Measurements from ENCODE around the gene ITPR1. TPM values are rescaled to one million over a fixed set of nuclear protein-coding genes. Genes with fewer than 3 reads are reported as not detected.

ITPR1 gene
- total and polyA plus RNA-seq, 2 of the 4 experiments (the other 2 are of a cell fraction): 1.8 to 5.7 TPM

GRCh38 chr3:4766263-4766662 lies 273.1 kb downstream of the ITPR1 start:
- H2AK9ac ChIP-seq (replicated peaks; ENCODE audit: low read depth, low read length, poor library complexity): no peak overlapping the region
- H2BK20ac ChIP-seq (ENCODE audit: low read depth, low read length): no peak overlapping the region
- BruUV-seq (replicated peaks): no TSS peak
- H4K20me1 ChIP-seq (ENCODE audit: insufficient read depth, low read length): no peaks in the 10 kb centered on the region
- H3K27me3 ChIP-seq (ENCODE audit: control insufficient read depth, insufficient read depth, low read length): no peaks in the 10 kb centered on the region; the same call in 1 of the 2 replicates
- H4K8ac ChIP-seq (ENCODE audit: low read depth in 2 of 2, low read length in 2 of 2): no peak overlapping the region
- ATAC-seq (ENCODE audit: low read depth): no peak
- no peak overlapping the region for H3K18ac ChIP-seq (ENCODE audit: low read depth, low read length)
- no peaks in the 10 kb centered on the region for H3K4me1 ChIP-seq (ENCODE audit: control insufficient read depth, insufficient read depth, low read length)
- no peaks in the 10 kb centered on the region for H3K9me1 ChIP-seq (ENCODE audit: insufficient read depth, low read length)
- H2AK5ac ChIP-seq (ENCODE audit: low read depth, low read length): no peak overlapping the region
- H3K4me3 ChIP-seq (ENCODE audit: insufficient read depth, low read depth, low read length): no peak overlapping the region
- intact Hi-C loops (cut with micrococcal nuclease) (no loop called here), dilution Hi-C loops (cut with HindIII; ENCODE audit: low sequenced_read_pairs, unreplicated experiment) (no loop called here), in situ Hi-C loops (cut with MboI; ENCODE audit: low sequenced_read_pairs) (no loop called here)
- H2BK120ac ChIP-seq (ENCODE audit: low read depth, low read length): no peak overlapping the region
- peaks cover 7% of the 10 kb centered on the region for H3K9me3 ChIP-seq (ENCODE audit: control insufficient read depth, insufficient read depth, low read length)
- no peaks in the 10 kb centered on the region for H3K79me1 ChIP-seq (ENCODE audit: low read depth in 1 of 2, low read length in 2 of 2)
- no peak overlapping the region for H3K27ac ChIP-seq (ENCODE audit: insufficient read depth, low read length)
- H3K36me3 ChIP-seq (ENCODE audit: control insufficient read depth, insufficient read depth, low read length): no peaks in the 10 kb centered on the region
- no peak overlapping the region for H3K56ac ChIP-seq (ENCODE audit: extremely low read depth, insufficient read depth, low read length)
- H2BK15ac ChIP-seq (ENCODE audit: low read depth, low read length): no peak overlapping the region
- 60% methylated on average over 1 of the region's 4 CpGs; no CpG with 5 or more reads in 1 of the 2 experiments for WGBS, 2 experiments (ENCODE audit: extremely low coverage in 2 of 2, insufficient read length in 1 of 2)
- no peak overlapping the region for H3K4ac ChIP-seq (ENCODE audit: low read depth, low read length)
- H3K9ac ChIP-seq (ENCODE audit: low read depth, low read length): no peak overlapping the region
- H2AFZ ChIP-seq (replicated peaks; ENCODE audit: low read length, poor library complexity): no peak overlapping the region
- no peak overlapping the region for H4K91ac ChIP-seq (ENCODE audit: insufficient read depth, low read depth, low read length)
- H3K23ac ChIP-seq (ENCODE audit: low read depth, low read length): no peak overlapping the region
- CTCF ChIA-PET: no interaction called here
- no peak overlapping the region for H2BK5ac ChIP-seq (ENCODE audit: low read depth, low read length, poor library complexity, severe bottlenecking)
- no peak for DNase-seq
- no peak overlapping the region for H4K5ac ChIP-seq (ENCODE audit: low read depth, low read length)
- no peak overlapping the region for H3K14ac ChIP-seq (replicated peaks; ENCODE audit: low read depth, low read length)
- H3K4me2 ChIP-seq (ENCODE audit: low read depth, low read length): no peak overlapping the region
- no peak for TF ChIP-seq RCOR1 (IDR thresholded peaks at IDR 0.05; ENCODE audit: insufficient replicate concordance, low read length)
- no peak for TF ChIP-seq POLR2A (IDR thresholded peaks at IDR 0.05; ENCODE audit: low read depth, low read length)
- TF ChIP-seq CEBPB (IDR thresholded peaks at IDR 0.05; ENCODE audit: low read depth, low read length): no peak
- TF ChIP-seq MAZ (IDR thresholded peaks at IDR 0.05; ENCODE audit: borderline replicate concordance, low read depth, low read length): no peak
- POLR2A ChIA-PET (ENCODE audit: unreplicated experiment): no interaction called here
